Measurements from ENCODE around the gene MARK3.
"Not testable (repeated sequence)": the region's sequence is repeated elsewhere in the genome, so short reads cannot be mapped to it uniquely, and the experiment has no call there.

MARK3 gene

GRCh38 chr14:103491691-103492090 is 106.5 kb downstream of the MARK3 start:
- no peak for DNase-seq (ENCODE audit: low read depth)

- DNase-seq (ENCODE audit: low read depth): no peak
Measured at GRCh38 chr14:103492156-103492925, 107.1 kb downstream of the MARK3 start.

DNA sequence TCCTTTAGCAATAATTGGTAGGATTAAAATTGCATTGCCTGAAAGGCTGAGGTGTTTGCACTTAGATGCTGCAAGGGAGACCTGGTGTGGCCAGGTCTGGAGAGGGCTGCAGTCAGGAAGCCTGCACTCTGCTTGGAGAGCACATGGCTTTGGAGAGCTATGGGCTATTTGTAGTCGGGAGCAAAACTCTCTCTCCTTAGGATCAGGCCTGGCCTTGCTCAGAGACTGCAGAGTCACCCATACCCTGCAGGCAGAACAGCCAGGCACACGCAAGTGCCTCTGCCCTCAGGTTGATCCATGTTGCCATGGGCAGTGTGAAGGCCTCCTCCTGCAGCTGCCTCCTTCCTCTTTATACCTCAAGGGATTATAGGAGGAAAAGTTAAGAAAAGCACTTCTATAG is 110.6 kb downstream of the MARK3 start:
- no peak for DNase-seq (ENCODE audit: low read depth)

DNA sequence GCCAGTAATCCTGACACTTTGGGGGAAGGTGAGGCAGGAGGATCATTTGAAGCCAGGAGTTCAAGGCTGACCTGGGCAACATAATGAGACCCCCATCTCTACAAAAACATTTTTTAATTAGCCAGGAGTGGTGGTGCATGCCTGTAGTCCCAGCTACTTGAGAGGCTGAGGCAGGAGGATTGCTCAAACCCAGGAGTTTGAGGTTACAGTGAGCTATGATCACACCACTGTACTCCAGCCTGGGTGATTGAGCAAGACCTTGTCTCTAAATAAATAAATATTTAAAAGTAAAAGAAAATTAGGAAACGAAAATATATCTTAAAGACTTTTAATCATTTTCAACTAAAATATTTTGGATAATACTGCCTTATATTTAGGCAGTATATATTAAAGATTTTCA is 111.6 kb downstream of the MARK3 start:
- no peak for DNase-seq (ENCODE audit: low read depth)

DNA sequence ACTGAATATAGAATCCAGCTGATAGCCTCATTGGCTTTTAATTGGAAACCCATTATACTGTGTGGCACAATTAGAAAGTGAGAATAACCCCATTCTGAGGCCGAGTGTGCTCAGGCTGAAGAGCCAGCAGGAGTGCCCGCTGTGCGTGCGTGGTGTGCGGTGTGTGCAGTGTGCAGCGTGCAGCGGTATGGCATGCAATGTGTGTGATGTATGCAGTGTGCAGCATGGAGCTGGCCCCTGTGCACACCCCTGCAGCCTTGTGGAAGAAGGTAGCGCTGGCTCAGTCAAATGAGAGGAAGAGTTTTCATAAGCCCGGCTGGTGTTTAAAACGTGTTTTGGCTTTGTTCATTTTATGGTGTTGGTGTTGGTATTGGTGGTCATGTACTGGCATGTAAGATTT is 114.5 kb downstream of the MARK3 start:
- no peak for DNase-seq (ENCODE audit: low read depth)

DNA sequence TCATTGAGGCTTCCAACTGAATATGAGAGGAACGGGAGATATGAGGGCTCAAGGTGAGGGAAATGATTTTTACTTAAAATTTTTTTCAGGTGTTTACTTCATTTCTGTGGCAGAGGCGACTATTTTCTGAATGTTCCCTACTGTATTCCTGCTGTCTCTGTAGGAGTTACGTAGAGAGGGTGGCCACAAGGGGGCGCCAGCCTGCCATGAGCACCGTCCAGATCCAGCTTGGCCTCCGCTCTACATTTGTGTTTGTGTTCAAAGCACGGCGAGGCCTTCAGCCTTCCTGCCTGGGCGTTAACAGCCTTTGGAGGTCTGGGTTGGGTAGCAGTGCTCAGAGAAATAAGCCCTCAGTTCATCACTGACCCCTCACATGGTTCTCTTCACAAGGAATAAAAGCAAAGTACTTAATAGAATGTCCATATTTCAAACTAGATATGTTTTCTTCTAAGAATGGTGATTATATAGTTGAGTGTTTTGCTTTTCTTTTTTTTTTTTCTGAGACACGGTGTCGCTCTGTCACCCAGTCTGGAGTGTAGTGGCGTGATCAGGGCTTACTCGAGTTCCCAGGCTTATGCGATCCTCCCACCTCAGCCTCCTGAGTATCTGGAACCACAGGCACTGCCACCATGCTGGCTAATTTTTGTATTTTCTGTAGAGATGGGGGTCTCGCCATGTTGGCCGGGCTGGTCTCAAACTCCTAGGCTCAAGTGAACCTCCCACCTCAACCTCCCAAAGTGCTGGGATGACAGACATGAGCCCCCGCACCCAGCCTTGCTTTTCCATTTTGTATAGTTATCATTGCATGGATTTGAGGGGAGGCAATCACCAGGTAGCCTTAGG is 115.2 kb downstream of the MARK3 start:
- DNase-seq (ENCODE audit: low read depth): peak; percentile 69

- DNase-seq (ENCODE audit: low read depth): no peak
Measured at GRCh38 chr14:103501041-103501870, 116.0 kb downstream of the MARK3 start.

DNA sequence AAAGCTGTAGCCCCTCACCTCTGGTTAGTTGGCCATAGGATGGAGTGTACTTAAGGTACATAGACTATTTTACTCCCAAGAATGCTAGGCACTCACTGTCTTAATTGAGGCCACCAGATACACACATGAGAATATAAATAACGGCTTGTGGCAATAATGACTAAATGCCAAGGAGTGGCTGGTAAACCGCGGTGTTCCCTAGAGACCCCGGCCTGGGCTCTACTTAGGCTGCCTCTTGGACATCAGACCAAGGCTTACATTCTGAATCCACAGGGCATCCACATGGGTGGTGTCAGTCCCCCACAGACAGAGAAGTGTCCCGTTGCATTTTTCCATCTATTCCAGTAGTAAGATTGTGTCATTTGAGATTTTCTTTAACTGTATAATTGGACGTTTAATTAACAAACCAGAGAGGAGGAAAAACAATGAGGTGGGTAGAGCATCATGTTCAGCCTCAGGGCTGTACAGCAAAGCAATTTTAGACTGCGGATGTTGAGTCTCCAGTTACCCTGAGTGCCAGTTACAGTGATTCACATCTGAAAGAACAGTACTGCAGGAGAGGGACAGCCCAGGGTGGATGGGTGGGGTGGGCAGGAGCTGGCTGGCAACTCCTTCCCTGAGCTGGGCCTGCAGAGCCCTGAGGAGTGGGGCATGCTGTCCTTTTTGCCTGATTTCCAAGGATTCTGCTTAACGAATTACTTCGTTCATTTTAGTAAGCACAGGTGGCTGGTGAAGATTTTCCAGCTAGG is 116.9 kb downstream of the MARK3 start:
- no peak for DNase-seq (ENCODE audit: low read depth)

DNA sequence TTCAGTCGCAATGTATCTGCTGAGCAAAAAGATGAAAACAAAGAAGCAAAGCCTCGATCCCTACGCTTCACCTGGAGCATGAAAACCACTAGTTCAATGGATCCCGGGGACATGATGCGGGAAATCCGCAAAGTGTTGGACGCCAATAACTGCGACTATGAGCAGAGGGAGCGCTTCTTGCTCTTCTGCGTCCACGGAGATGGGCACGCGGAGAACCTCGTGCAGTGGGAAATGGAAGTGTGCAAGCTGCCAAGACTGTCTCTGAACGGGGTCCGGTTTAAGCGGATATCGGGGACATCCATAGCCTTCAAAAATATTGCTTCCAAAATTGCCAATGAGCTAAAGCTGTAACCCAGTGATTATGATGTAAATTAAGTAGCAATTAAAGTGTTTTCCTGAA is 117.7 kb downstream of the MARK3 start:
- no peak for DNase-seq (ENCODE audit: low read depth)

- no peak for DNase-seq (ENCODE audit: low read depth)
Measured at GRCh38 chr14:103503296-103503695, 118.1 kb downstream of the MARK3 start.

DNA sequence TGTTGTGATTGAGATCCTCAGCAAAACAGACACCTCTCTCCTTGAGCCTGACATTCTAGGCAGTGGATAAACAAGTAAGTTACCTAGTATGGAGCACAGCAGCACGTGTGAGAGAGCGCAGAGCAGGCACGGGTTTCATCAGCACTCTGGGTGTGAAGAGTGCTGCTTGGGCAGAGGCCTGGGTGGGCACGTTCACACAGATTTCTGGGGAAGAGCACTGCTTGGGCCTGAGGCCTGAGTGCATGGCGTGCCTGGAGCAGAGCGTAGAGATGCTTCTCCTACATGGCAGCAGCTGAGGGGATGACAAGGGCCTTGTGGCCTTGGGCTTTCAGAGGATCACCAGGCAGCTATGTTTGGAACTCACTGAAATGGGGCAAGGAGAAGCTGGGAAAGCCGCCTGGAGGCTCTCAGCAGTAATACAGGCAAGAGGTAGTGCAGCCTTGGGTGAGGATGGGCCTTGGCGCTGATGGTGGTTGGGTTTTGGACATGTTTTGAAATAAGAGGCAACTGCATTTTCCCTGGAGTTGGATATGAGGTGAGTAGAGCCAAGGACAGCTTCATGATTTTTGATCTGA is 119.9 kb downstream of the MARK3 start:
- no peak for DNase-seq (ENCODE audit: low read depth)

GRCh38 chr14:103507751-103508150 is 122.5 kb downstream of the MARK3 start:
- DNase-seq (ENCODE audit: low read depth): no peak

- DNase-seq (ENCODE audit: low read depth): no peak
Measured at GRCh38 chr14:103508521-103509329, 123.5 kb downstream of the MARK3 start.

GRCh38 chr14:103509864-103510723 is 124.9 kb downstream of the MARK3 start:
- DNase-seq (ENCODE audit: low read depth): no peak

DNA sequence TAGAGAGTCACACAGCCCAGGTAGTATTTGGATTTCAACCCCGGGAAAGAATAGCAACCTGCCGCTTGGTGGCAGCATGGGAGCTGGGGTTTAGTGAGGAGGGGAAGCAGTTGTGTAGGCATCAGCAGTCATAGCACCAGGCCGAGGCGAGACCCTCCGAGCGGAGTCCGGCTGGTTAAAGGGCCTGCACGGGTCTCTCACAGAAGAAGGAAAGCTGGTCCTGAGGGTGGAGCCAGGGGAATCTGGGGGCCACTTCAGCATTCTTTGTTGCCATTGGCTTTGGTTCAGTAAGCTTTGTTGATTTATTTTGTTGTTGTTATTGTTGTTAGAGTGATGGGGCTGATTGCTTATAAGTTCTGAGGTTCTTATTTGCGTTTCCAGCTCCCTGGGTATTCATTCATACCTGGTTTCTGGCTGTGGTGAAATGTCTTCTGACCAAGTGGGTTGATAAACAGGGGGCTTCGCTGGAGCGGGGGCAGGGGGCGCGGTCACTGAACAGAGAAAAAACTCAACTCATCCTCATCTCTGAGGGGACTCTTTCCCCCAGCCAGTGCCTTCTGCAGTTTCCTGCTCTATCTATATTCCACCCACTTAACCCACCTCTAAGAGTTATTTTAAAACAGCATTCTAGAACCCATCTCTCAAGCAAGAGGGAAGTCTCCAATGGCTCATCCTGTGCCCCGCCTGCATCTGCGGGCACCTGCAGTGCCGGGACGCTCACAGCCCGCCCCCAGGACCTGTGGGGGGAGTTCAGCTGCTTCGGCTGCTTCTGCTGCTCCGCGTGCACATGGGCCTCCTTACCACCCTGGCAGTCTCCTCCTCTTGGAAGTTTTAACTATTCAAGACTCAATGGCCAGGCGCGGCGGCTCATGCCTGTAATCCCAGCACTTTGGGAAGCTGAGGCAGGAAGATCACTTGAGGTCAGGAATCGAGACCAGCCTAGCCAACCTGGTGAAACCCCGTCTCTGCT is 125.8 kb downstream of the MARK3 start:
- no peak for DNase-seq (ENCODE audit: low read depth)

DNA sequence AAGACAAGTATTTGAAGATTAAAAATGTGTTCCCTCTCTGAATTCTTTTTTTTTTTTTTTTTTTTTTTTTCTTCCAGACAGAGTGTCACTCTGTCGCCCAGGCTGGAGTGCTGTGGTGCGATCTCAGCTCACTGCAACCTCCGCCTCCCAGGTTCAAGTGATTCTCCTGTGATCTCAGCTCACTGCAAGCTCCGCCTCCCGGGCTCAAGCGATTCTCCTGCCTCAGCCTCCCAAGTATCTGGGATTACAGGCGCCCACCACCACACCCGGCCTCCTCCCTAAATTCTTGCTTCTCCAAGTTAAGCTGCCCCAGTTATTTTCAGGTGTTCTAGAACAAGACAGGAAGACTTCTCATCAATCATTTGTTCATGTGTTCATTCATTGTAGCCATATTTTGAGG is 127.0 kb downstream of the MARK3 start:
- not testable (repeated sequence) for DNase-seq (ENCODE audit: low read depth)

DNA sequence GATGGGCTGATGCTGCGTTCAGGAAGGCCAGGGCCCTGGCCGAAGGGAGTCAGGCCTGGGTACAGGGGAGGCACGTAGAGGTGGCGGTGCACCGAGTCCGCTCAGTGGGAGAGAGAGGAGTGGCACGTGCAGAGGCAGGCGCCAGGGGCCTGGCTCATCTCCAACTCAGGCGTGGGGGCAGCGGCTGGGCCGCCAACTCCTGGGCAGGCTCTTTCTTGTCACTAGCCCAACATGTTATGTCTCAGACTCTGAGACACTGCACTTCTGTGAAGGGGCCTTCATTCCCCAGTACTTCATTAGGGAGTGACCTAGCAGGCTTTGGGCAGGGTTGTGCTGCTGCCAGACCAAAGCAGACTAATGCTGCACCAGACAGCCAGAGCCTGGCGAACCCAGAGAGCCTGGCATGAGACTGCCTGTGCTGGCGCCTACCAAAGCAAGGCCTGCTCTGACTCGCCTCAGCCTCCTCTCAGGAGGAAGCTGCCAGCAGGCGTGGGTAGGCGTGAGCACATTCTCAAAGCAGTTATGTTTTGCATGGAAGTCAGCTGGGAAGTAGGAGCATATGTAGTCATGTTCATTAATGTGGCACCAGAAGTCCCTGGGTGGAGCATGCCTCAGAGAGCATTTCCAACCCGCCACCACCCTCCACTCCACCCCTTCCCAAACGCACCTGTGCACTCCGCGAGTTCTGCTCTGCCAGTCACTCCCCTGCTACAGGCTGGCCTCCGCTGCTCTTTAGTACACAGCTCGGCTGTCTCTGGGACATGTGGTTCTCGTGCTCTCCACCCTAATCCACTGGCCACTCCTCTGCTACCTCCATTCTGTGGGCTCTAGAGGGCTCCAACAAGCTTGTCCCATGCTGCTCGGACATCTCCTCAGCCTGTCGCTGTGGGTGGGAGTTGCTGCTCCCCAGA is 127.7 kb downstream of the MARK3 start:
- no peak for DNase-seq (ENCODE audit: low read depth)

Data from activated gamma-delta T cell treated with anti-CD3 and anti-CD28 coated beads, Interleukin-2, amount 50 U/mL, for 16 hours (primary cell).